ENCODE measurements around the gene GMPPA. TPM values are rescaled to one million over a fixed set of nuclear protein-coding genes. Genes with fewer than 3 reads are reported as not detected.

Gene GMPPA
- total RNA-seq, 2 experiments from 2014 or later = 41.0 to 42.3 TPM

DNA sequence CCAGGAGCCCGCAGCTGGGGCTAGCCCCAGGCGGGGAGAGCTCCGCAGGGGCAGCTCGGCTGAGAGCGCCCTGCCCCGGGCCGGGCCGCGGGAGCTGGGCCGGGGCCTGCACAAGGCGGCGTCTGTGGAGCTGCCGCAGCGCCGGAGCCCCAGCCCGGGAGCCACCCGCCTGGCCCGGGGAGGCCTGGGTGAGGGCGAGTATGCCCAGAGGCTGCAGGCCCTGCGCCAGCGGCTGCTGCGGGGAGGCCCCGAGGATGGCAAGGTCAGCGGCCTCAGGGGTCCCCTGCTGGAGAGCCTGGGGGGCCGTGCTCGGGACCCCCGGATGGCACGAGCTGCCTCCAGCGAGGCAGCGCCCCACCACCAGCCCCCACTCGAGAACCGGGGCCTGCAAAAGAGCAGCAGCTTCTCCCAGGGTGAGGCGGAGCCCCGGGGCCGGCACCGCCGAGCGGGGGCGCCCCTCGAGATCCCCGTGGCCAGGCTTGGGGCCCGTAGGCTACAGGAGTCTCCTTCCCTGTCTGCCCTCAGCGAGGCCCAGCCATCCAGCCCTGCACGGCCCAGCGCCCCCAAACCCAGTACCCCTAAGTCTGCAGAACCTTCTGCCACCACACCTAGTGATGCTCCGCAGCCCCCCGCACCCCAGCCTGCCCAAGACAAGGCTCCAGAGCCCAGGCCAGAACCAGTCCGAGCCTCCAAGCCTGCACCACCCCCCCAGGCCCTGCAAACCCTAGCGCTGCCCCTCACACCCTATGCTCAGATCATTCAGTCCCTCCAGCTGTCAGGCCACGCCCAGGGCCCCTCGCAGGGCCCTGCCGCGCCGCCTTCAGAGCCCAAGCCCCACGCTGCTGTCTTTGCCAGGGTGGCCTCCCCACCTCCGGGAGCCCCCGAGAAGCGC lies 15.0 kb upstream of the GMPPA start:
- no peaks in the 10 kb centered on the region for H3K9me3 Mint-ChIP-seq
- no peaks in the 10 kb centered on the region for H3K4me1 Mint-ChIP-seq
- no peaks in the 10 kb centered on the region for H3K36me3 Mint-ChIP-seq (ENCODE audit: low read depth)
- ChIA-PET CTCF (interaction anchor here (1.0 to 1.3 kb wide), 2 partner anchors 16 to 46 kb away, joined by 3 to 5 read pairs; partner anchors contain the start of gene GMPPA), POLR2A (interaction anchor here (0.9 kb wide), 1 partner anchor 15 kb away, joined by 3 read pairs; the partner anchor contains the start of gene GMPPA)
- H3K27me3 Mint-ChIP-seq = peaks cover 46% of the 10 kb centered on the region
- no peak overlapping the region for H3K4me3 Mint-ChIP-seq
- DNase-seq = no peak
- H3K27ac Mint-ChIP-seq = no peak overlapping the region

DNA sequence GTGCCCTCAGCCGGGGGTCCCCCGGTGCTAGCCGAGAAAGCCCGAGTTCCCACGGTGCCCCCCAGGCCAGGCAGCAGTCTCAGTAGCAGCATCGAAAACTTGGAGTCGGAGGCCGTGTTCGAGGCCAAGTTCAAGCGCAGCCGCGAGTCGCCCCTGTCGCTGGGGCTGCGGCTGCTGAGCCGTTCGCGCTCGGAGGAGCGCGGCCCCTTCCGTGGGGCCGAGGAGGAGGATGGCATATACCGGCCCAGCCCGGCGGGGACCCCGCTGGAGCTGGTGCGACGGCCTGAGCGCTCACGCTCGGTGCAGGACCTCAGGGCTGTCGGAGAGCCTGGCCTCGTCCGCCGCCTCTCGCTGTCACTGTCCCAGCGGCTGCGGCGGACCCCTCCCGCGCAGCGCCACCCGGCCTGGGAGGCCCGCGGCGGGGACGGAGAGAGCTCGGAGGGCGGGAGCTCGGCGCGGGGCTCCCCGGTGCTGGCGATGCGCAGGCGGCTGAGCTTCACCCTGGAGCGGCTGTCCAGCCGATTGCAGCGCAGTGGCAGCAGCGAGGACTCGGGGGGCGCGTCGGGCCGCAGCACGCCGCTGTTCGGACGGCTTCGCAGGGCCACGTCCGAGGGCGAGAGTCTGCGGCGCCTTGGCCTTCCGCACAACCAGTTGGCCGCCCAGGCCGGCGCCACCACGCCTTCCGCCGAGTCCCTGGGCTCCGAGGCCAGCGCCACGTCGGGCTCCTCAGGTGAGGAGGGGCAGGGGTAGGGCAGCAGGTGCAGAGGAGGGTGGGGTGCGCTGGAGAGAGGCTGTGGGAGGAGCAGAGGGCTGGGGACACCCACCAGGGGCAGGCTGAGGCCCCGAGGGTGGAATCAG lies 14.1 kb upstream of the GMPPA start:
- POLR2A ChIA-PET = interaction anchor here (0.9 kb wide), 1 partner anchor 14 kb away, joined by 3 read pairs; the partner anchor contains the start of gene GMPPA
- Mint-ChIP-seq H3K27me3 (peaks cover 41% of the 10 kb centered on the region), H3K27ac (no peak overlapping the region), H3K9me3 (no peaks in the 10 kb centered on the region), H3K4me1 (no peaks in the 10 kb centered on the region), H3K4me3 (no peak overlapping the region), H3K36me3 (ENCODE audit: low read depth) (no peaks in the 10 kb centered on the region)
- CTCF ChIA-PET = interaction anchor here (1.0 to 1.9 kb wide), 4 partner anchors 11 to 46 kb away, joined by 3 to 10 read pairs (median 4); a partner anchor contains a TSS
- no peak for DNase-seq

DNA sequence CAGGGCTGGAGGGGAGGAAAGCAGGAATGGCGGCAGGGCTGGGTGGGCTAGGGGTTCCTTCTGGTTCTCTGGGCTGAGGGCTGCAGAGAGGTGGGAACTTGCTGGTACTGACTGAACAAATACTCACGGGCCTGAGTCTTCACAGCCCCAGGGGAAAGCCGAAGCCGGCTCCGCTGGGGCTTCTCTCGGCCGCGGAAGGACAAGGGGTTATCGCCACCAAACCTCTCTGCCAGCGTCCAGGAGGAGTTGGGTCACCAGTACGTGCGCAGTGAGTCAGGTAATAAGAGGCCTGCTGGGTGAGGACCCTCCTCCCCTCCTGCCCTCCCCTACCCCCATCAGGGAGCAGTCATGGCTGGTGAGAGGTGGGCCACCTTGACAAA lies 13.5 kb upstream of the GMPPA start:
- ChIA-PET CTCF (interaction anchor here (1.0 to 1.9 kb wide), 4 partner anchors 10 to 45 kb away, joined by 3 to 10 read pairs (median 4); a partner anchor contains a TSS), POLR2A (interaction anchor here (0.9 kb wide), 1 partner anchor 13 kb away, joined by 3 read pairs; the partner anchor contains the start of gene GMPPA)
- no peak overlapping the region for H3K27ac Mint-ChIP-seq
- H3K36me3 Mint-ChIP-seq (ENCODE audit: low read depth) = no peaks in the 10 kb centered on the region
- no peak overlapping the region for H3K4me3 Mint-ChIP-seq
- peaks cover 41% of the 10 kb centered on the region for H3K27me3 Mint-ChIP-seq
- no peaks in the 10 kb centered on the region for H3K9me3 Mint-ChIP-seq
- DNase-seq = no peak
- no peaks in the 10 kb centered on the region for H3K4me1 Mint-ChIP-seq

DNA sequence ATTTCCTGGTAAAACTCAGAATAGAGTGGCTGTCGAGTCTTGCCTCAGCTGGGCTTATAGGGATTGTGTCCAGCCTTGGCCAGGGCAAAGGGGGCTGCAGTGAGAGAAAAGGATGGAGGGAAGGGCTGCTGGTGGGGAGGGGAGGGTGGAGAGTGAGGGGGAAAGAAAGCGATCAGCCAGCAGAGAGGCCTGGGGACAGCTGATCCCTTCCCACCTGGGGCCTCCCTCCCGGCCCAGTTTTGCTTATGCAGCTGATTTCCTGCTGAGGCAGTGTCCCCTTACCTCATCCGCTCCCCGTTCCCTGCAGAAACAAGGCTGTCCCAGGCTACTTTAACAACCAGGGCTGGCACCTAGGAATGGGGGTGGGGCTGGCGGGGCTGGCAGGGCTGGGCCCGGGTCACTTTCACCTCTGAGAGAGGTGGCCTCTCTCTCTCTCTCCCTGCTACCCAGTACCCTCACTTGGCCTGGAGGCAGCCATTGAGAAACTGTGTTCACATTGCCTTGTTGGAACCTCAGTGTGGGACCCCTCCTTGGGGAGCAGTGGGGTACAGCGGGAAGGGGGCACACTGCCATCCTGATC lies 12.2 kb upstream of the GMPPA start:
- ChIA-PET CTCF (interaction anchor here (1.0 to 1.9 kb wide), 6 partner anchors 9 to 23 kb away, joined by 3 to 10 read pairs (median 4); partner anchors contain the start of gene GMPPA), POLR2A (no interaction called here)
- Mint-ChIP-seq H3K4me3 (no peak overlapping the region), H3K4me1 (no peaks in the 10 kb centered on the region), H3K9me3 (no peaks in the 10 kb centered on the region), H3K36me3 (ENCODE audit: low read depth) (no peaks in the 10 kb centered on the region), H3K27me3 (peaks cover 39% of the 10 kb centered on the region), H3K27ac (no peak overlapping the region)
- no peak for DNase-seq

DNA sequence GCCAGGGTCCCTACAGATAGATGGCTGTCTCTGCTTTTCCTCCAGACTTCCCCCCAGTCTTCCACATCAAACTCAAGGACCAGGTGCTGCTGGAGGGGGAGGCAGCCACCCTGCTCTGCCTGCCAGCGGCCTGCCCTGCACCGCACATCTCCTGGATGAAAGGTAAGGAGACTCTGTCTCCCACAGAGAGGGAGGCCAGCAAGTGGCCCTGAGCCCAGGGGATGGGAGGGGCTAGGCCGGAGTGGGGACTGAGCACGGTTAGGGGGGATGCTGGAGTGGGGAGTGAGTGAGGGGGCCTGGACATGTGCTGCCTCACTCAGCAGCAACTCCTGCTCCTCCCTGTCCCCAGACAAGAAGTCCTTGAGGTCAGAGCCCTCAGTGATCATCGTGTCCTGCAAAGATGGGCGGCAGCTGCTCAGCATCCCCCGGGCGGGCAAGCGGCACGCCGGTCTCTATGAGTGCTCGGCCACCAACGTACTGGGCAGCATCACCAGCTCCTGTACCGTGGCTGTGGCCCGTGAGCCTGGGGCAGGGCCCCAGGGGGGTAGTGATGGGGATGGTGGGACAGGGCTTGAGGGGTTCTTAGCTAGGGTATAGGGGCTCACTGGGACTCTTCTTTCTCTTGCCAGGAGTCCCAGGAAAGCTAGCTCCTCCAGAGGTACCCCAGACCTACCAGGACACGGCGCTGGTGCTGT lies 10.4 kb upstream of the GMPPA start:
- Mint-ChIP-seq H3K36me3 (ENCODE audit: low read depth) (no peaks in the 10 kb centered on the region), H3K27me3 (peaks cover 40% of the 10 kb centered on the region), H3K4me1 (no peaks in the 10 kb centered on the region), H3K9me3 (no peaks in the 10 kb centered on the region), H3K27ac (no peak overlapping the region), H3K4me3 (no peak overlapping the region)
- ChIA-PET POLR2A (interaction anchor here (0.9 kb wide), 1 partner anchor 11 kb away, joined by 3 read pairs; the partner anchor contains the start of gene GMPPA), CTCF (interaction anchor here (0.6 to 1.4 kb wide), 2 partner anchors 12 to 26 kb away, joined by 3 read pairs; partner anchors contain the start of gene ASIC4)
- no peak for DNase-seq

DNA sequence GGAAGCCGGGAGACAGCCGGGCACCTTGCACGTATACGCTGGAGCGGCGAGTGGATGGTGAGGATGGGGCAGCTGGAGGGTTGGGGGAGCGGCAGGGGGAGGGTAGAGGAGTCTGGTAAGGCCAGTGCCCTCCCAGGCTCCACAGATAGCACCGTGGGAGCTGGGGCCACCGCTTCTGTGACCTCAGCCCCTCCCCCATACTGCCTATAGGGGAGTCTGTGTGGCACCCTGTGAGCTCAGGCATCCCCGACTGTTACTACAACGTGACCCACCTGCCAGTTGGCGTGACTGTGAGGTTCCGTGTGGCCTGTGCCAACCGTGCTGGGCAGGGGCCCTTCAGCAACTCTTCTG lies 9.9 kb upstream of the GMPPA start:
- H3K27me3 Mint-ChIP-seq = peaks cover 42% of the 10 kb centered on the region
- no peak overlapping the region for H3K4me3 Mint-ChIP-seq
- no peaks in the 10 kb centered on the region for H3K36me3 Mint-ChIP-seq (ENCODE audit: low read depth)
- CTCF ChIA-PET = interaction anchor here (0.6 to 1.4 kb wide), 2 partner anchors 13 to 25 kb away, joined by 3 read pairs; partner anchors contain the start of gene ASIC4
- no peaks in the 10 kb centered on the region for H3K4me1 Mint-ChIP-seq
- POLR2A ChIA-PET = interaction anchor here (0.9 kb wide), 1 partner anchor 10 kb away, joined by 3 read pairs; the partner anchor contains the start of gene GMPPA
- H3K27ac Mint-ChIP-seq = no peak overlapping the region
- no peaks in the 10 kb centered on the region for H3K9me3 Mint-ChIP-seq
- DNase-seq = no peak

DNA sequence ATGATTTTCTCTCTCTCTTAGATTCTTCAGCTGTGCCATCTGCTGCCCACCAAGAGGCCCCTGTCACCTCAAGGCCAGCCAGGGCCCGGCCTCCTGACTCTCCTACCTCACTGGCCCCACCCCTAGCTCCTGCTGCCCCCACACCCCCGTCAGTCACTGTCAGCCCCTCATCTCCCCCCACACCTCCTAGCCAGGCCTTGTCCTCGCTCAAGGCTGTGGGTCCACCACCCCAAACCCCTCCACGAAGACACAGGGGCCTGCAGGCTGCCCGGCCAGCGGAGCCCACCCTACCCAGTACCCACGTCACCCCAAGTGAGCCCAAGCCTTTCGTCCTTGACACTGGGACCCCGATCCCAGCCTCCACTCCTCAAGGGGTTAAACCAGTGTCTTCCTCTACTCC lies 9.4 kb upstream of the GMPPA start:
- no peak for DNase-seq
- no peak overlapping the region for H3K4me3 Mint-ChIP-seq
- H3K9me3 Mint-ChIP-seq = no peaks in the 10 kb centered on the region
- H3K27ac Mint-ChIP-seq = no peak overlapping the region
- no peaks in the 10 kb centered on the region for H3K4me1 Mint-ChIP-seq
- ChIA-PET POLR2A (no interaction called here), CTCF (interaction anchor here (1.4 kb wide), 1 partner anchor 13 kb away, joined by 3 read pairs; no protein-coding TSS in a partner anchor)
- H3K27me3 Mint-ChIP-seq = peaks cover 43% of the 10 kb centered on the region
- no peaks in the 10 kb centered on the region for H3K36me3 Mint-ChIP-seq (ENCODE audit: low read depth)

DNA sequence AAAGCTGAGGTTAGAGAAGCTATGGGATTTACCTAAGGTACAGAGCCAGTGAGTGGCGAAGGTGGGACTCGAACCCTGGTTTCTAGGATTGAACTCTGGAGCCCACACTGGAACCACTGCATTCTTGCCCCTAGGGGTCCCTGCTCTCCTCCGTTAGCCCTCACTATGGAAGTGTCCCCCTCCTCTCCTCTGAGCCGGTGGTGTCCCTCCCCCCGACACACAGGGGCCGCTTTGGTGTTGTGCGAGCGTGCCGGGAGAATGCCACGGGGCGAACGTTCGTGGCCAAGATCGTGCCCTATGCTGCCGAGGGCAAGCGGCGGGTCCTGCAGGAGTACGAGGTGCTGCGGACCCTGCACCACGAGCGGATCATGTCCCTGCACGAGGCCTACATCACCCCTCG lies 8.5 kb upstream of the GMPPA start:
- no peaks in the 10 kb centered on the region for H3K4me1 Mint-ChIP-seq
- ChIA-PET POLR2A (interaction anchor here (0.6 kb wide), 1 partner anchor 19 kb away, joined by 3 read pairs; no protein-coding TSS in a partner anchor), CTCF (interaction anchor here (0.8 to 2.7 kb wide), 2 partner anchors 20 to 39 kb away, joined by 3 to 19 read pairs; no protein-coding TSS in a partner anchor)
- peaks cover 49% of the 10 kb centered on the region for H3K27me3 Mint-ChIP-seq
- no peak for DNase-seq
- no peaks in the 10 kb centered on the region for H3K36me3 Mint-ChIP-seq (ENCODE audit: low read depth)
- H3K4me3 Mint-ChIP-seq = no peak overlapping the region
- no peaks in the 10 kb centered on the region for H3K9me3 Mint-ChIP-seq
- H3K27ac Mint-ChIP-seq = no peak overlapping the region

DNA sequence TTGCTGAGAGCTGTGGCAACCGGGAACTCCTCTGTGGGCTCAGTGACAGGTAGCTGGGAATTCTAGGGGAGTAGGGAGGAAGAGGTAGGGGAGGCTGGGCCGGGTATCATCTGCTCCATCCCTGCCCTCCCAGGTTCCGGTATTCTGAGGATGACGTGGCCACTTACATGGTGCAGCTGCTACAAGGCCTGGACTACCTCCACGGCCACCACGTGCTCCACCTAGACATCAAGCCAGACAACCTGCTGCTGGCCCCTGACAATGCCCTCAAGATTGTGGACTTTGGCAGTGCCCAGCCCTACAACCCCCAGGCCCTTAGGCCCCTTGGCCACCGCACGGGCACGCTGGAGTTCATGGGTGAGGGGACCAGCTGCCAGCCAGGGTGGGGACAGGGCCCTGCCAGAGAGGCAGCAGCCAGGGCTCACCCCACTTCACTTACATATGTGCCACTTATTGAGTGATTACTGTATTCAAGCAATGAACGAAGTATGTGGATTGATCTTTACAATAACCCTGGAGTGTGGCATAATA lies 8.0 kb upstream of the GMPPA start:
- Mint-ChIP-seq H3K27ac (no peak overlapping the region), H3K36me3 (ENCODE audit: low read depth) (no peaks in the 10 kb centered on the region), H3K9me3 (no peaks in the 10 kb centered on the region), H3K27me3 (peaks cover 49% of the 10 kb centered on the region), H3K4me3 (no peak overlapping the region), H3K4me1 (peaks cover 3% of the 10 kb centered on the region)
- DNase-seq = no peak
- ChIA-PET CTCF (interaction anchor here (0.8 to 2.7 kb wide), 2 partner anchors 19 to 39 kb away, joined by 3 to 19 read pairs; no protein-coding TSS in a partner anchor), POLR2A (interaction anchor here (0.6 kb wide), 1 partner anchor 19 kb away, joined by 3 read pairs; no protein-coding TSS in a partner anchor)

DNA sequence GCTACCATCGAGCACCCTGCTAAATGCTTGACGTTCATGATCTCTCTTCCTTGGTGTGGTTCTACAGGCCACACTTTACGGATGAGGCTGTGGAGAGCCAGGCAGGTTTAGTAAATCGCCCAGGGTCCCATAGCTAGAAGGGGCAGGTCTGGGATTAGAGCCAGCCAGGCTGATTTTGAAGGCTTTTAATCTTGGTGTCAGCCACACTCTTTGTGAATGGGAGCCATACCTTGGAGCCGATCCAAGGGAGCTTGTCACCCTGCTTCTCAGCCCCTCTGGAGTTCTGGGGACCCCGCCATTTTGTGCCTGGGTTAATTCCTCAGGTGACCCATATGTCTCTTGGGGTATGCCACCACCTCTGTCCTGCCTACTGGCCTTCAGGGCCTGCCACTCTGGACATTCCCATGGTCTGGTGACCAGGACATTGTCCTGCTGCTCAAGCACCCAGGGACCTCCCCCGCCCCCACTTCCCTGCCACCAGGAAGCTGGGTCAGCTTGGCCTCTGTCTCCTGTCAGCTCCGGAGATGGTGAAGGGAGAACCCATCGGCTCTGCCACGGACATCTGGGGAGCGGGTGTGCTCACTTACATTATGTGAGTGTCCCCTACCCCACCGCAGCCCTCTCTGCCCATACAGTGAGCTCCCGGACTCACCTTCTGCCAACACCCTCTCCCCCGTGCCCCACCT lies 7.3 kb upstream of the GMPPA start:
- H3K36me3 Mint-ChIP-seq (ENCODE audit: low read depth) = no peaks in the 10 kb centered on the region
- DNase-seq = no peak
- ChIA-PET POLR2A (no interaction called here), CTCF (interaction anchor here (0.8 to 2.7 kb wide), 2 partner anchors 18 to 38 kb away, joined by 3 to 19 read pairs; no protein-coding TSS in a partner anchor)
- peaks cover 49% of the 10 kb centered on the region for H3K27me3 Mint-ChIP-seq
- no peaks in the 10 kb centered on the region for H3K9me3 Mint-ChIP-seq
- H3K27ac Mint-ChIP-seq = no peak overlapping the region
- H3K4me1 Mint-ChIP-seq = peaks cover 6% of the 10 kb centered on the region
- H3K4me3 Mint-ChIP-seq = no peak overlapping the region

DNA sequence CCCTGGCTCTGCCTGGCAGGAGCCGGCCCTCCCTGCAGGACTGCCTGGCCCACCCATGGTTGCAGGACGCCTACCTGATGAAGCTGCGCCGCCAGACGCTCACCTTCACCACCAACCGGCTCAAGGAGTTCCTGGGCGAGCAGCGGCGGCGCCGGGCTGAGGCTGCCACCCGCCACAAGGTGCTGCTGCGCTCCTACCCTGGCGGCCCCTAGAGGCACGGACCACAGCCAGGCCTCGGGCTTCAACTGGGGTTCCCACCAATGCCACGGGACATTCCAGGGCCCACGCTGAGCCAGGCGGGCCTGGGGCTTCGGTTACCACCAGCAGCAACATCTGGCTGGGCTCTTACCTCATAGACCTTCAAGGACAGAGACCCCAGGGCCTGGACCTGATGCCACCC lies 6.1 kb upstream of the GMPPA start:
- H3K27ac Mint-ChIP-seq = no peak overlapping the region
- ChIA-PET POLR2A (no interaction called here), CTCF (interaction anchor here (2.7 kb wide), 1 partner anchor 37 kb away, joined by 19 read pairs; no protein-coding TSS in a partner anchor)
- H3K9me3 Mint-ChIP-seq = no peaks in the 10 kb centered on the region
- H3K4me1 Mint-ChIP-seq = peaks cover 13% of the 10 kb centered on the region
- H3K36me3 Mint-ChIP-seq (ENCODE audit: low read depth) = no peaks in the 10 kb centered on the region
- no peak for DNase-seq
- peaks cover 51% of the 10 kb centered on the region for H3K27me3 Mint-ChIP-seq
- no peak overlapping the region for H3K4me3 Mint-ChIP-seq
